PC-3 (cell line): ENCODE data around the gene SMIM13. TPM values are rescaled to one million over a fixed set of nuclear protein-coding genes. Genes with fewer than 3 reads are reported as not detected.

ENCODE experiments used
- ATAC-seq: fragments of 200-7000 bp; cut with Tn5 transposase; 2 replicates; pipeline ENCODE4 v1.9.1; 2020; ENCODE audit warnings: mild to moderate bottlenecking, moderate library complexity
- BruUV-seq: library from RNA; stranded (reverse); fragments of 400-500 nt; replicated peaks from 2 replicates; lab custom pipeline; 2021; lab: Mats Ljungman, UMichigan
- CTCF ChIA-PET: fragments of 300-600 bp; sonication (Branson Sonifier 250); formaldehyde crosslinking; loops from one replicate; lab custom pipeline; 2022; ENCODE audit warnings: antibody characterized with exemption; lab: Charles Lee
- POLR2A ChIA-PET: fragments of 300-600 bp; sonication (Branson Sonifier 250); formaldehyde crosslinking; loops from one replicate; lab custom pipeline; 2022; ENCODE audit warnings: antibody characterized with exemption; ENCODE audit not compliant: unreplicated experiment; lab: Charles Lee
- DNase-seq: peaks from one replicate; pipeline ENCODE4 v3.0.0-alpha.2; 2015
- H2AFZ ChIP-seq: fragments of 300-600 bp; sonication (generic); 2 replicates; pipeline ENCODE4 v1.6.0; 2016; ENCODE audit warnings: antibody characterized with exemption, low read length
- H3F3A ChIP-seq: fragments of 300-600 bp; sonication (generic); one replicate; pipeline ENCODE4 v1.6.0; 2017; ENCODE audit warnings: antibody characterized with exemption, low read length, control low read depth, mild to moderate bottlenecking; ENCODE audit not compliant: unreplicated experiment
- H3K27ac ChIP-seq: fragments of 300-600 bp; sonication (generic); 2 replicates; pipeline ENCODE4 v1.5.1; 2016; ENCODE audit warnings: mild to moderate bottlenecking, low read length
- H3K27me3 ChIP-seq: fragments of 300-600 bp; sonication (generic); 2 replicates; pipeline ENCODE4 v1.6.1; 2016; ENCODE audit warnings: low read length, mixed read lengths
- H3K36me3 ChIP-seq: fragments of 300-600 bp; sonication (generic); 2 replicates; pipeline ENCODE4 v1.6.1; 2016; ENCODE audit warnings: low read depth, mixed run types, low read length, mixed read lengths
- H3K4me1 ChIP-seq: fragments of 300-600 bp; sonication (generic); 2 replicates; pipeline ENCODE4 v1.5.1; 2016; ENCODE audit warnings: low read length; ENCODE audit not compliant: insufficient read depth
- H3K4me2 ChIP-seq: fragments of 300-600 bp; sonication (generic); 2 replicates; pipeline ENCODE4 v1.6.0; 2016; ENCODE audit warnings: low read length
- H3K4me3 ChIP-seq: fragments of 300-600 bp; sonication (generic); 2 replicates; pipeline ENCODE4 v1.5.1; 2016; ENCODE audit warnings: mild to moderate bottlenecking, low read length, mixed read lengths
- H3K79me2 ChIP-seq: fragments of 300-600 bp; sonication (generic); 2 replicates; pipeline ENCODE4 v1.6.1; 2017; ENCODE audit warnings: low read length, mixed read lengths
- H3K9ac ChIP-seq: fragments of 300-600 bp; sonication (generic); 2 replicates; pipeline ENCODE4 v1.6.0; 2016; ENCODE audit warnings: mild to moderate bottlenecking, low read length
- H3K9me2 ChIP-seq: fragments of 300-600 bp; sonication (generic); replicated peaks from 2 replicates; pipeline ENCODE4 v1.6.1; 2016; ENCODE audit warnings: mixed run types, low read length, mixed read lengths
- H3K9me3 ChIP-seq: fragments of 300-600 bp; sonication (generic); 2 replicates; pipeline ENCODE4 v1.6.1; 2016; ENCODE audit warnings: low read length, mixed read lengths
- H4K20me1 ChIP-seq: fragments of 300-600 bp; sonication (generic); 2 replicates; pipeline ENCODE4 v1.6.1; 2016; ENCODE audit warnings: low read length, mixed read lengths
- EZH2 ChIP-seq: fragments of 300-600 bp; sonication (generic); IDR thresholded peaks from one replicate; pipeline ENCODE4 v1.6.1; 2017; ENCODE audit warnings: antibody characterized with exemption, mild to moderate bottlenecking, low read length; ENCODE audit not compliant: unreplicated experiment
- EZH2phosphoT487 ChIP-seq: fragments of 300-600 bp; sonication (generic); IDR thresholded peaks from 2 replicates; pipeline ENCODE4 v1.6.1; 2018; ENCODE audit warnings: mild to moderate bottlenecking, antibody characterized with exemption, low read length, borderline replicate concordance
- intact Hi-C: fragments of 100-400 bp; cut with micrococcal nuclease; formaldehyde crosslinking; loops from 2 replicates; pipeline ENCODE4 v1.9.0; 2023
- total RNA-seq: library from RNA; depleted of rRNA; stranded (reverse); fragments of >200 nt; gene quantifications from 2 replicates; pipeline ENCODE4 v1.2.3, GENCODE V29; 2014
- TF ChIP-seq, protein P1 (sequence below): fragments of 300-600 bp; sonication (generic); conservative IDR thresholded peaks from 2 replicates; pipeline ENCODE4 v1.5.1; 2017; ENCODE audit warnings: antibody characterized with exemption, low read depth, mild to moderate bottlenecking, low read length

The SMIM13 gene
- total RNA-seq, 1 experiment from 2014 or later: 9.0 TPM

DNA sequence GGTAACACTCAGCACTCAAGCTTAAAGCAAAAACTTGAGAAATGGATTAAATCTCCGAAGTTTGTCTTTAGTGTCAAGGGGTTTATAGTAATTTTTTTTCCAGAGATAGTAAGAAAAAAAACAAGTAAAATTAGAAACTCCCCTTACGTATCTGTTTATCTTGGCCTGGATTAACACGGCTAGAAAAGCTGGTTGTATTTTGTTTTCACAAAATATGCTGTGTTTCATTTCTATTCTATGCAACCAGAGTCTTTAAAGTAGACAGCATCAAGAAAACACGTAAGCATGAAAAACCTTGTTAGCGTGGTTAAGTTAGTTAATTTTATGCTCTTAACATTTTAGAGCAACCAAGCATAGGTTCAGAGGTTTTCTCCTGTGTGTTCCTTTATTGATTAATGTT lies 39.6 kb downstream of the SMIM13 start:
- ATAC-seq (no peak), DNase-seq (no peak)
- H4K20me1 ChIP-seq: no peaks in the 10 kb centered on the region
- H3F3A ChIP-seq: no peaks in the 10 kb centered on the region
- H3K4me1 ChIP-seq: 0 out of 2 replicates have a peak, but pooled peaks cover 5% of the 10 kb centered on the region
- no peaks in the 10 kb centered on the region for H3K9me2 ChIP-seq
- H3K4me3 ChIP-seq: no peak overlapping the region
- intact Hi-C loops: no loop called here
- ChIA-PET CTCF (no interaction called here), POLR2A (no interaction called here)
- no peaks in the 10 kb centered on the region for H3K9me3 ChIP-seq
- H3K36me3 ChIP-seq: peaks cover 11% of the 10 kb centered on the region
- H3K27me3 ChIP-seq: no peaks in the 10 kb centered on the region
- H2AFZ ChIP-seq: no peak overlapping the region
- TF ChIP-seq, protein P1, sequence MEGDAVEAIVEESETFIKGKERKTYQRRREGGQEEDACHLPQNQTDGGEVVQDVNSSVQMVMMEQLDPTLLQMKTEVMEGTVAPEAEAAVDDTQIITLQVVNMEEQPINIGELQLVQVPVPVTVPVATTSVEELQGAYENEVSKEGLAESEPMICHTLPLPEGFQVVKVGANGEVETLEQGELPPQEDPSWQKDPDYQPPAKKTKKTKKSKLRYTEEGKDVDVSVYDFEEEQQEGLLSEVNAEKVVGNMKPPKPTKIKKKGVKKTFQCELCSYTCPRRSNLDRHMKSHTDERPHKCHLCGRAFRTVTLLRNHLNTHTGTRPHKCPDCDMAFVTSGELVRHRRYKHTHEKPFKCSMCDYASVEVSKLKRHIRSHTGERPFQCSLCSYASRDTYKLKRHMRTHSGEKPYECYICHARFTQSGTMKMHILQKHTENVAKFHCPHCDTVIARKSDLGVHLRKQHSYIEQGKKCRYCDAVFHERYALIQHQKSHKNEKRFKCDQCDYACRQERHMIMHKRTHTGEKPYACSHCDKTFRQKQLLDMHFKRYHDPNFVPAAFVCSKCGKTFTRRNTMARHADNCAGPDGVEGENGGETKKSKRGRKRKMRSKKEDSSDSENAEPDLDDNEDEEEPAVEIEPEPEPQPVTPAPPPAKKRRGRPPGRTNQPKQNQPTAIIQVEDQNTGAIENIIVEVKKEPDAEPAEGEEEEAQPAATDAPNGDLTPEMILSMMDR: no peak
- TF ChIP-seq EZH2phosphoT487 (no peak), EZH2 (no peak)
- H3K27ac ChIP-seq: no peak overlapping the region
- H3K79me2 ChIP-seq: peaks cover 36% of the 10 kb centered on the region
- H3K4me2 ChIP-seq: no peak overlapping the region
- no TSS peak for BruUV-seq
- no peak overlapping the region for H3K9ac ChIP-seq

DNA sequence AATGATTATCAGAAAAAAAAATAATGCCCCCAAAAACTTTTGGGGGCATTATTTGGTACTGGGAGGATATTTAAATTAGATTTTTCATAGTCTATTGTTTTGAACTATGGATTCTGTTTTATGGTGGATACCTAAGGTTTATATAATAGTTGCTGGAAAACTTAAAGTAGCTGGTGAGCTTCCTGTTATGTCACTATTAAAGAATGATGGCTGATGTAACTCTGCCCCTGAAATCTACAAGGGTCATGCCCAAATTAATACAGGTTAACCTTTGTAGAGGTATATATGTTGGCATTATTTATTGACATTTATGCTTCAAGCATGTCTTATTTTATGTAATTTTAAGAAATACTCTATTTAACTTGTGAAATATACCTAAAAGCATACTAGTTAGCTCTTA lies 43.2 kb downstream of the SMIM13 start:
- Histone ChIP-seq H3K9me3 (no peaks in the 10 kb centered on the region), H3K36me3 (peaks cover 11% of the 10 kb centered on the region), H3K79me2 (peaks cover 4% of the 10 kb centered on the region; the same call in 1 of the 2 replicates), H3K9ac (no peak overlapping the region), H3F3A (no peaks in the 10 kb centered on the region), H3K27me3 (no peaks in the 10 kb centered on the region), H4K20me1 (no peaks in the 10 kb centered on the region), H3K4me2 (no peak overlapping the region), H2AFZ (no peak overlapping the region), H3K27ac (no peak overlapping the region), H3K4me1 (0 out of 2 replicates have a peak, but pooled peaks cover 5% of the 10 kb centered on the region), H3K4me3 (no peak overlapping the region), H3K9me2 (no peaks in the 10 kb centered on the region)
- no peak for ATAC-seq
- intact Hi-C loops: no loop called here
- ChIA-PET POLR2A (no interaction called here), CTCF (interaction anchor here (1.0 kb wide), 1 partner anchor 359 kb away, joined by 3 read pairs; no protein-coding TSS in a partner anchor)
- no peak for DNase-seq
- BruUV-seq: no TSS peak
- TF ChIP-seq, protein P1: no peak
- TF ChIP-seq EZH2 (no peak), EZH2phosphoT487 (no peak)

DNA sequence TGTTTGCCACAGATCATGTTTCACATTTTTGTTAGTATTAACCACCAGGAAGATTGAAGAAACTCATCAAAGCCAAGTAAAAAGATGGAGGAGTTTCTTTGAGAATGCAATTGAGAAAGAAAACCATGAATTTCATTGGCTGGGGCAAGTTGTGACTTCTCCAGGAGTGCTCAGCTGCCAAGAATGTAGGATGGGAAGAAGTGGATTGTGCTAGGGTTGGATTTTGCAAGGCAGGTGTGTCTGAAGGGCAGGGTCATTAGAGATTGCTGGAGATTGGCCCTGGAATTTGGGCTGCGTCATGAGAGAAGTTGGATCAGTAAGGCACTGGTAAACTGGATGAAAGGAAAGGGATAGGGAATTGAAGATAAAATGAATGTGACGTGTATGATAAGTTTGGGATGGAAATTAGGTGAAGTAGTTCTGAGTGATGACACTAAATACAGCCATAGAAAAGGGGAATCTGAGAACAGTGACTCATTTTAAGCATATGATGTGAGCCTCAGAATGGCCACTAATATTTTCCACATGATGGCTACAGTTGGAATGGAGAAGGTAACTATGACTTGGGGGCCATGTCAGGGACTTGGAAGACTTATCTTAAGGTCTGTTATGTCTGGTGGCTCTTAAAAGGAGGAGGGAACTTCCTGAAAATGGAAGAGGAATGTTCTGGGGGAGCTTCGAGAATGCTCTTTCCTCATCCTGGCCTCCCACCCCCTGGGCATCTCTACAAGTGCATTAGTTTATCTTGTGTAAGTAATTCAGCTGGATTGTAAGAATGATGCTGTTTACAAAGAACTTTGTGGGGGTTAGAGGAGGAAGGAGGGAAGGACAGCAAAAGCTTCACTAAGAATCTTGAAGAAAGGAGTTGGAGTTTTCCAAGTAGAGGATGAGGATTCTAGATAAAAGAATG lies 45.7 kb downstream of the SMIM13 start:
- Histone ChIP-seq H3K36me3 (peaks cover 11% of the 10 kb centered on the region), H3F3A (no peaks in the 10 kb centered on the region), H3K79me2 (no peaks in the 10 kb centered on the region), H3K4me1 (peaks cover 15% of the 10 kb centered on the region), H3K9me3 (no peaks in the 10 kb centered on the region), H4K20me1 (no peaks in the 10 kb centered on the region), H3K27me3 (no peaks in the 10 kb centered on the region), H3K4me3 (no peak overlapping the region), H3K27ac (no peak overlapping the region), H2AFZ (no peak overlapping the region), H3K9ac (no peak overlapping the region), H3K9me2 (no peaks in the 10 kb centered on the region), H3K4me2 (no peak overlapping the region)
- ChIA-PET POLR2A (no interaction called here), CTCF (no interaction called here)
- ATAC-seq: no peak
- TF ChIP-seq EZH2 (no peak), EZH2phosphoT487 (no peak)
- TF ChIP-seq, protein P1: no peak
- DNase-seq: no peak
- no TSS peak for BruUV-seq
- intact Hi-C loops: no loop called here
